Measurements from ENCODE around the gene ANKRD29.

Gene ANKRD29, protein sequence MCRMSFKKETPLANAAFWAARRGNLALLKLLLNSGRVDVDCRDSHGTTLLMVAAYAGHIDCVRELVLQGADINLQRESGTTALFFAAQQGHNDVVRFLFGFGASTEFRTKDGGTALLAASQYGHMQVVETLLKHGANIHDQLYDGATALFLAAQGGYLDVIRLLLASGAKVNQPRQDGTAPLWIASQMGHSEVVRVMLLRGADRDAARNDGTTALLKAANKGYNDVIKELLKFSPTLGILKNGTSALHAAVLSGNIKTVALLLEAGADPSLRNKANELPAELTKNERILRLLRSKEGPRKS

DNA sequence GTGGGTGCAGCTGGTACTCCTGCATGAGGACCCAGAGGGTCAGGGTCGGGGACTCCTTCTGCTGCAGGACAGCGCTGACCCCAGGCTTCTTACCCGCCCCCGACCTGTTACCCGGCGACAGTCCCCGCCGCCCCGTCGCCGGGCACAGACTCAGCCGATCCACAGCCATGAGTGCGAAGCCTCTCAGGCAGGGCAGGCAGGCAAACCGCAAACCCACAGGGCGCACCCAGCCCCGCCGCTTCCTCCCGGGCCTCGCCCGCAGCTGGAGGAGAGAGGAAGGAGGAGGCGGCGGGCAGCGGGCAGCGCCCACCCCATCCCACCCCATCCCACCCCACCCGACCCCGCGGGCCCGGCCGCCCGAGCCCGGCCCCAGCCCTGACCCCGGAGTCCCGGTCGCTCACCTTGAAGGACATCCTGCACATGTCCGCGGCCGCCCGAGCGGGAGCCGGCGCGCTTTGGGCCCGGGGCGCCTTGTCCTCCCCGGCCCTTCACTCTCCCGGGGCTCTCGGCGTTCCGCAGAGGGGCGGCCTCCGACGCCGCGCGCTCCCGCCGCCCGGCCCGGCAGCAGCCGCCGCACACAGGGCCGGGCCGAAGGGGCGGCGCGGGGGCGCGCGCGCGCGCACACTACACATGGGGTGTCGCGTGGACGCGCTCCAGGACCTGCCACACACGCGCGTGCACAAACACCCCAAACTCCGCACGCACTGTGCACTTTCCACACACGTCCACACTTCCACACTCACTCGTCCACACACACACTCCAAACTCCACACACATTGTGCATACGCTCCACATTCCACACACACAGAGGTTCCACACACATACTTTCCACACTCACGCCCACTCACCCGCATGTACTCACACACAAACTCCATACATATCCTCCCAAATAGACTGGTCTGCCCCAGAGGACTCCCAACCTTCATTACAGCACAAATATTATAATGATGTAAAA lies at the start of gene ANKRD29:
ANKRD29 (minus strand) TSS at position 603 of the 955 bp plus-strand sequence; CDS start at position 422, 181 bp downstream.
- DNase-seq, result peak; percentile 84

DNA sequence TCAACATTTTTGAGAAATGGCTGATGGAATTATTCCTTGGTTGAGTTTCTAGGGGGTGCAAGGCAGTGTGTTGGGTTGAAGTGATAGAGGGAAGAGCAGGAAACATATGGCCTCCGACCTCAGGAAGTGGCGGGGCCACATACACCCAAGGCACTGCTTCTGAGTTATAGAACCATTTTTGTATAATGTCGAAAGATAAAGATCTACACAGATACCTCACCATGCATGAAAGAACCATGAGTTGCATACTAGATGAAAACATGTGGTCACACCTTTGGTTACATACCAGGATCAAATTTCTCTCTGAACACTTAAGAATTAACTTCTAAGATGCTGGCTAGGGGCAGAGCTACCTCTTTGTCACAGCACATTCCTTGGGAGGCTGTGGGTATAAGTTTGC lies 49.7 kb upstream of the ANKRD29 start:
- no peak for DNase-seq

DNA sequence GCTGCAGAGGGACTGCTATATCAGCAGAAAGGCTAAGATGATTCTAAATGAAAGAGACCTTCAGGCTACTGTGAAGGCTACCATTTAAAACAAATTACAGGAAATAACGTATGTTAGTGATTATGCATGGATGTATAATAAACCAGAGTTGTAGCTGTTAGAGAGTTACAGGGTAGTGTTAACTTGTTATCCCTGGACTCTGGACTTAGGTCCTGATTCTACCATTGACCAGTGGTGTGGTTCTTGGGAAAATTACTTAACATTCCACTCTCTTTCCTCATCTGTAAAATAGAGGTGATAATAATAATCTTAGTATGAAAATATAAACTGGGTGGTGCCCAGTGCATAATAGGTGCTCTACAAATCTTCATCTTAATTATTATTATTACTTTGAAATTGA lies 48.7 kb upstream of the ANKRD29 start:
- DNase-seq, result no peak

DNA sequence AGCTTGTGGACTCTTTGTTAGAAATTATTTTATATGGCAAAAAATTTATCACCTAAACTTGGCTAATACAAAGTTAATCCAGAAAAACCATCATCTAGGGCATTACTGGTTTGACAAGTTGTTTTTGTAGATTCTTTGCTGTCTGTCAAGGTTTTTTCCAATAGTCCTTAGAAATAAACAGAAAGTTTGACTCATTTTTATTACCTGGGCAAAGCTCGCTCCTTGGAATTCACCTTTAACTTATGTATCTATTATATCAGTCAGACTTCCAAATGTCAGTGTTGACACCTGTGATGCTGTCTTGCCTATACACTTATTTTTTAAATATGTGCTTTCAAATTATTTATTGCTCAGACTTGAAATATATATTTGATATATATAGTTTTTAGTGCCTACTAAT lies 48.2 kb upstream of the ANKRD29 start:
- no peak for DNase-seq

DNA sequence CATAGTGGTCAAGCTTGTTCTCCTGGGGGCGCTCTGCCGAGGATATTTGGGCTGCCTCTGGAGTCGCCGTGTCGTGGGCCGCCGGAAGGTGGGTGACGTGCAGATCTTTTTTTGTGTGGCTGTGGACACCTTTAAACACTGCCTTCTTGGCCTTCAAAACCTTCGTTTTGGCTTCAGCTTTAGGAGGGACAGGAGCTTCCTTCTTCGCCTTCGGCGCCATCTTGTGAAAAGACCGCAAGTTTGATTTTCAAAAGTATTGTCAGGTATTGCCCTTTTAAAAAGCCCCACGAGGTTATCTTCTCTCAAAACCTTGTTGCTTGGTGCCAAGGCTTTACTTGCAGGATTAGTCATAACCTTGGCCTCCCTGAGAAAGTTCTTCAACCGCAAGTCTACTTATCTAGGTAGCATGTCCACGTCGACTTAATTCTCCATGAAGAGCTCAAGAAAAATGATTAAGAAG lies 47.4 kb upstream of the ANKRD29 start:
- DNase-seq, result no peak

DNA sequence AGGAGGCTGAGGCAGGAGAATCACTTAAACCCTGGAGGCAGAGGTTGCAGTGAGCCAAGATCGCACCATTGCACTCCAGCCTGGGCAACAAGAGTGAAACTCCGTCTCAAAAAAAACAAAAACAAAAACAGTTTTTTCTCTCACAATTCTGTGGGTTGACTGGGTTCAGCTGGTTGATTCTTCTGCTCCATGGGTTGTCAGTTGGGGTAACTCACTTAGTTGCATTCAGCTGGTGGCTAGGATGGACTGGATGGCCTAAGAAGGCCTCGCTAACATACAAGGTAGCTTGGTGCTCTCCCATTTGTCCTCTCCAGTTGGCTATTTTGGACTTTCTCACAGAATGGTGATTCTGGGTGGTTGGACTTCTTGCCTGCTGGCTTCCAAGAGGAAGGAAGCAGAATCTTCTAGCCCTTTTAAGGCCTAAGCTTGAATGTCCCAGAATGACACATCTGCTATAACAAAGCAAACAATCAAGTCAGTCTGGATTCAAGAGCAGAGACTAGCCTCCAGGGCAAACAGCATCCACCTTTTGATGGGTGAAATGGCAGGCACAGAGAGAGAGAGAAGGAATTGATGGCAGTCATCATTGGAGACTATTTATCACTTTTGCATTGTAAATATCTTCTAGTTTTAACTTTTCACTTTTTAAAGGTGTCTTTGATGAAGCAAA lies 44.4 kb upstream of the ANKRD29 start:
- peak; percentile 68 for DNase-seq

DNA sequence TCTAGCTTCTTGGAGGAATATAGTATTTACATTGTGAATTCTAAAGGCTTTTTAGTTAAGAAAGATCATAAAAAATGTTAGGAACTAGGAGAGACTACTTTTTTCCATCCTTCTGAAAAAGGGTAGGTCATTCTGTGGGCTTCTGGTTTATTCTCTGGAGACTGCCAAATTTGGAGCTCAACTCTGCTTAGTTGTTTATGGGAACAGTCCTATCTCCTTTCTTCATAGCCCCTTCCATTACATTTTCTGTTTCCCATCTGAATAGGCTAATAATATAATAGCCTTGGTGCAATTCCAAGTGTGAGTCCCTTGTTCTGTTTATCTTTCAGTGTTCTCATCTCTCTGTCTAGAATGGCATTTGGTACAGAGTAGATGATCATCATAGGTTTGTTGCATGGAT lies 42.1 kb upstream of the ANKRD29 start:
- DNase-seq, result no peak

DNA sequence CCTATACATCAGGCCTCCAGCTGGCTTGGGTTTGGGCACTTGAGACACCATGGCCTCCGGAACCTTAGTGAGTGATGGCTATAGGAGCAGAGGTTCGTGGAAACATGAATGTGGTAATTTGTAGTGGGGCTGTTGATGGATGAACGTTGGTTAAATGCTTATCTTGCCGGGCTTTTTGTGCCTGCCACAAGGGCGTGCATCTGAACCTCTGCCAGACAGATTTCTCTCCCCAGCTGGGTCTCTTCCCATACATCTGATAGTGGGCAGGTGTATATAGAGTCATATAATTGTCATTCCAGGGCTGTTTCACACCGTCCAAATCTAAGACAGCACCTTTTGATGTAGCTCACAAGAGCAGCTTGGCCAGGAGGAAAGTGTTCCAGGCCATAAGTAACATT lies 41.3 kb upstream of the ANKRD29 start:
- DNase-seq, result no peak

DNA sequence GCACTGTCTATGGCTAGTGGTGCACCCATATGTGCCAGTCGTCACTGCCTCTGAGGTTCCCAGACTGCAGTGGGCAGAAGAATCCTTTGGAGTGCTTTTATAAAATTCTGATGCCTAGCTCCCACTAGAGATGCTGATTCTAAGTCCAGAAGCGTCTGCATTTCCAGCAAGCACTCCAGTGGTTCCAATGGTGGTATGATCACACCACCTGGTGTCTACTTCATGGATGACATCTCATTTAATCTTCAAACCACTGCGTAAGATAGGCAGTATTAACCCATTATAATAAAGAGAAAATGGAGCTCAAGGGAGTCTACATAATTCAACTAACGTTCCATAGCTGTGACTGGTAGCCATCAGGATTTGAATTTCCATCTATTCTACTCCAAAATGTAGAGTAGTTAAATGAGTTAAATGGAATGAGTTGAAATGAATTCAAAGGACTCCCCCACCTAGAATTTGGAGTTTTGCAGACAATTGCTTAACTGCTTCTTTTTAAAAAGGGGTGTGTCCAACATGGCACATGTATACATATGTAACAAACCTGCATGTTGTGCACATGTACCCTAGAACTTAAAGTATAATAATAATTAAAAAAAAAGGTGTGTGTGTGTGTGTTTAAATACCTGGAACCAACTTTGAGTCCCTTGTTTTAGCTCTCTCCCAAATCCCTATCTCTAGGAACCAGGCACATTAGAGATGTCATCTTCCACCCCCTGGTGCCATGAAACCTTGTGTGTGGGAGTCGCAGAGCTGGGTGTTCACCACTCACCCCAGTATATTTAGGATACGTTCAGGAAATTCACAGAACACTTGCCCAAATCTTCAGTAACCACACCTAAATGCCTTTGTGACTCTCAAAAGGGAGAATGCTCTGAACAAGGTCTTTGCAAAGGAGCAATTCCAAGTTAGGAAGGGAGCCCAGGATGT lies 40.6 kb upstream of the ANKRD29 start:
- DNase-seq, result peak; percentile 83

DNA sequence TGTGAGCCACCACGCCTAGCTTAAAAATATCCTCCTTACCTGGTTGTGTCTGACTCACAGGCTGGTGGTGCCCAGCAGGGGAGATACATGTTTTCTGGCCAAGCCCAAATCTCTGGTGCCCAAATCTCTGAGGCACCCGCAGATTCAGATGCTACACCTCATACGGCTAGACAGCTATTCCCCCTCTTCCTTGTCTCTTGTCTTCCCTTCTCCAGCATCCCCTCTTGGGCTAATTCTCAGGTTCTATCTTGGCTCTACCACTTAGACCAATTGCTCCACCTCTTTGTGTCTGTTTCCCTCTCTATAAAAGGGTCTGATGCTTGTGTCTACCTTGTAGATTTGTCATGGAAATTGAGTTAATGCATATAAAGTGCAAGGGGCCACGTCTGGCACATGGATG lies 39.9 kb upstream of the ANKRD29 start:
- no peak for DNase-seq

DNA sequence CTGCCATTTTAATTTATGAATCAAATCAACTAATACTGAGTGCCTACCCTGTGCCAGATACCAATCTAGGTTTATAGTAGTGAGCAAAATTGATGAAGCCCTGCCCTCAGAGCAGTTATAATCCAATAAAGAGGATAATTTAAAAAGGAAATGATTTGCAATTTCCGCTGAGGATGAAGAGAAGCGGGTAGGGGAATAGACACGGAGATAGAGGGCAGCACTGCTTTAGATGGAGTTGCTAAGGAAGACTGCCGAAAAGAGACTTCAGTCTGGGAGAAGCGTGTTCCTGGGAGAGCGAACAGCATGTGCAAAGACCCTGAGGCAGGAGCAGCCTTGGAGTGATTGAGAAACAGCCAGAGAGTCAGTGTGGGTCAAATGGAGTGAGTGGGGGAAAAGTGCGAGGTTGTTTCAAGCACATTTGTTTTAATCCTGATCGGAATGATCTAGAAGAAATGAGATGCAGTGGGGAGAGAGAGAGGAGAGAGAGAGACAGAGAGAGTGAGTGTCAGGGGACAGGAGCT lies 38.9 kb upstream of the ANKRD29 start:
- DNase-seq, result no peak

DNA sequence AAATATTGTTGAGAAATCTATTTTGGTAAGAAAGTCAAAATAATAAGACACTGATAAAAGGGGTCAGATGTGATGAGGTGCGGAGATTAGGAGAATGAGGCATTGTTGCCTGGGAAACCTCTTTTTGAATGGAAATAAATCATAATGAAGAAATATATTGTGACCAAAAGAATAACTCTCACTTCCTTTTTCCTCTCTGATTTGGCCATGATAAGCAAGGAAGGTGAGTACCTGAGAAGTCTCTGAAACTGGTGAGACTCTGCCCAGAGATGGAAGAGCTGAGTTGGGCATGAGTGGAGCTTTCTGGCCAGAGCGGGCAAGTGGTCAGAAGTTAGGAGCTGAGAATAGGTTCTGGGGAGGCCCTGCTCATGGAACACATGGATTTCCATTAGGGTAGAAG lies 38.3 kb upstream of the ANKRD29 start:
- DNase-seq, result no peak

DNA sequence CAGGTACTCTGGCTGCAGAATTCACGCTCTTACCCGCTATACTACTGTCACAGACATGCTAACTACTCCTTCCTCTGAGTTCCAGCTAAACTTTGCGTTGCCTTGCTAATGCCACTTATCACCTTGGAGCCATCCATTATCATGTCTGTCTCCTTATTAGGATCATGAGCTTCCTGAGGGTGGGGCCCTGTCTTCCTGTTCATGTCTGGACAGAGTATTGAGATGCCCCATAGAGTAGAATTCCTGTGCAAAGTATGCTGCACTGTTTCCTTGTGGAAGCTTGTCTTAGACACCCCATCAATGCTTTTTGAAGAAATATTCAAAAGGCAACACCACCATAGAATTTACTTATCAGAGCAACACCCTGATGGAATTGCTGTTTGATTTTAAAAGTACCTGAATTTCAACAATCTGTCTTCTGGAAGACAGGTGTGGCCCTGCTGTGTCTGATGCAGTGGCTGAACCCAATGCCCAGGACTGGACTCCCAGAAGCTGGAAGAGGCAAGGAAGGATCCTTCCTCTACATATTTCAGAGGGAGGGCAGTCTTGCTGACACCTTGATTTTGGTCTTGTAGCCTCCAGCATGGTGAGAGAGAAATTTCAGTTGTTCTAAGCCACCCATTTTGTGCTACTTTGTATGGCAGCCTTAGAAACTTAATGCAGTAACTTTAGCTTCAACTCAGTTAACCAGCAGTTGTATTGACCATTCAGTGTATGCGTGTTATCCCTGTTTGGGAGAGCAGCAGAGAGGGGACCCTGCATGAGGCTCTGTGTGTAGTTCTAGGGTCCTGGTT lies 32.1 kb upstream of the ANKRD29 start:
- DNase-seq, result peak; percentile 42

DNA sequence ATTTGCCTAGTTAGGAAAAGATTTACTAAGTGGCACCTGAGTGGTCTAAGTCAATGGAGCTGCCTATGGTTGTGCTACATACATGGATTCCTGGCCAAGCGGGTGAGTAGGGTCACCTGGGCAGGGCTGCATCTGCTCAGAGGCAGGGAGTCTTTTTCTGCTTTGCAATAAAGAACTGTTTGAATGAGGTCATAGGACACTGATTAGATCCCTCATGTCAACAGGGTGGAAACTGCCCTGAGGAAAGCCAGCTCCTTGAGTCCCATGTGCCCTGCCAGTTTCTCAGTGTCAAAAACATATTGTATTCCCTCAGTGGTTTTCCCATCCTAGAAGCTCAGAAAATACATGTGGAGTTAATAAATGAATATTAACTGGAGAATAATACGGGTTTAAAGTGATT lies 31.1 kb upstream of the ANKRD29 start:
- DNase-seq, result peak; percentile 65

DNA sequence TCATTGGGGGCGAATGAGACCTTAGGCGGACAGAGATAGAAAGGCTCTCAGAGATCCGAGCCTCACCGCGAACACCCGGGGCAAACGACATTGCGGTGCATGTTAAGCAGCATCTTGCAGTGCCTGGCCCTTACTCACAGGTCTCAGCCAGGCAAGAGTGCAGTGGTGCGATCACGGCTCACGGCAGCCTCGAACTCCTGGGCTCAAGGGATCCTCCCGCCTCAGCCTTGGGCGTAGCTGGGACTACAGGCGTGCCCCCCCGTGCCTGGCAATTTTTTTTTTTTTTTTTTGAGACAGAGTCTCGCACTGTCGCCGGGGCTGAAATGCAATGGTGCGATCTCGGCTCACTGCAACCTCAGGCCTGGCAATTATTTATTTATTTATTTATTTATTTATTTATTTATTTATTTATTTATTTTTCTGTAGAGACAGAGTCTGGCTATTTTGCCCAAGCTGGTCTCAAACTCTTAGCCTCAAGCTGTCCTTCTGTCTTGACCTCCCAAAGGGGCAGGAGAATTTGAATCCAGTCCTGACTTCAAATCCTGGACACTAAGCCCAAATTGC lies 27.9 kb upstream of the ANKRD29 start:
- DNase-seq, result peak; percentile 83

DNA sequence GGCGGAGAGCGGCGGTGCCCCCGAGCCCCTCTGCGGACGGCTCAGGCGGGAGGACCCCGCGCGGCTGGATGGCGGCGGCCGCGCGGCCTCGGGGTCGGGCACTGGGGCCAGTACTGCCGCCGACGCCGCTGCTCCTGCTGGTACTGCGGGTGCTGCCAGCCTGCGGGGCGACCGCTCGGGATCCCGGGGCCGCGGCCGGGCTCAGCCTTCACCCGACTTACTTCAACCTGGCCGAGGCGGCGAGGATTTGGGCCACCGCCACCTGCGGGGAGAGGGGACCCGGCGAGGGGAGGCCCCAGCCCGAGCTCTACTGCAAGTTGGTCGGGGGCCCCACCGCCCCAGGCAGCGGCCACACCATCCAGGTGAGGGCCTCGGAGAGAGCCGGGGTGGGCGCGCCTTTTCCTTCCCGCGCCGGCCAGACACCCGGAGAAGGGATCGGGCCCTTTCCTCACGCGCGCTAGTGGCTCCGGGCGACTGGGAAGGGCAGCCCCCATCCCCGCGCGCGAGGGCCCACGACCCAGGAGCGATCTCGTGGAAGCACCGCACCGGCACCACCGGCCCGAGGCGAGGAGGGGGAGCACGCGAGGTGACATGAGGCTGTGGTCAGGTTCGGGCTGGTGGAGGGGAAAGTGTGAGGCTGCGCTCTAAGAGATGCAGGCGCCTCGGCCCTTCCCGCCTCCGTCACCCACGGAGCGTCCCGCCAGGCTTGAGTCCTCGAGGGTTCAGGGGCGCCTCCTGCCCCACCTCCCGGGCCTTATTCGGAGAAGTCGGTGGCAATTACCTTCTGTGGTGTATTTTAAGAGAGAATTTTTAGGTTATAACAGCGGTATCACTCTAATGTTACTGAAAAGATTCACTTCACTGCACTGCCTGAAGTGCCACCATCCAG lies 27.1 kb upstream of the ANKRD29 start:
- peak; percentile 86 for DNase-seq

DNA sequence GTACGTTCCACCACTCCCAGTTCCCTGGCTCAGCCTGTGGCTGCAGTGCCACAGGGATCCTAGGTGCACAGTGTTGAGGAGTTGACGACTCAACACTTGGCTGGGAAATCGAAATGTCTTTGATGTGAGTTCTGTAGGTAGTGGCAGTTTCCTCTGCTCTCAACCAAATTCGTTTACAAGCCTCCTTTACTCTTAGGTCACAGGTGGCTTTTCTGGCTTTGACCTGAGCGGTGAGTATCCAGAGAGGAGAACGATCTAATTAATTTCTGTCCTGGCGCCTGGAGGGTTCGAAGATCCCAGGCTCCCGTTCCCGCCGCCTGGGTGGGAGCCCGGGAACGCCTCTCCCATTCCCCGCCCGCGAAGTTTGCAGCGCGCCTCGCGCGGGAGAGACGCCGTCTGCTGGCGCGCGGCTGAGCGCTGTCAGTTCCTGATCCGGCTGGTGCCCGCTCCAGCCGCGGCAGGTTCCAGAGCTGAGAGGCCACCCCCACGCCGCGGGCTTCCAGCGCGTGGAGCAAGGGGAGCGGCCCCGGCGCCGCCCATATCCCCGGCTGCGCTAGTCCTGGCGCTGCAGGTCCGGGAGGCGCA lies 26.4 kb upstream of the ANKRD29 start, which contains the start of gene LAMA3:
LAMA3 (plus strand) TSS at position 423 of the 585 bp plus-strand sequence. CDS start 231 bp downstream, outside the sequence.
- DNase-seq, result peak; percentile 94

DNA sequence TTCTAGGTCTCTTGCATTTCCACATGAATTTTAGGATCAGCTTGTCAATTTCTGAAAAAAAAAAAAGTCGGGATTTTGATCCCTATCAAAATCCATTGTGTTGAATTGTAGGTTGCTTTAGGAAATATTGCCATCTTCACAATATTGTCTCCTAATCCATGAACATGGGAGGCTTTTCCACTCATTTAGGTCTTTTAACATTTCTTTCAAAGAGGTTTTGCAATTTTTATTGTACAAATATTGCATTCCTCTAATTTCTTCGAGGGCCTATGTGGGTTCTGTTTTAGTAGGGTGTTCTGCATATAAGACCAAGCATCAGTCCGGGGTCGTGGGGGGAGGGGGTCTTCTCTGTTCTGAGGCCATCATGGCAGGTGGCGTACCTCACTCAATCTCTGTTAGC lies 25.8 kb upstream of the ANKRD29 start:
- no peak for DNase-seq
